ENCODE data around the gene ITGB1BP1.

- TF ChIP-seq POLR2AphosphoS5 (IDR thresholded peaks at IDR 0.05) (no peak), EP300 (IDR thresholded peaks at IDR 0.05) (no peak), CTCF (IDR thresholded peaks at IDR 0.05) (no peak), POLR2A (IDR thresholded peaks at IDR 0.05) (no peak)
Measured at GRCh38 chr2:9355270-9355669, 68.1 kb downstream of the ITGB1BP1 start.

Measured in stomach (tissue), 4 donors.